ENCODE measurements around the gene THRB. TPM values are rescaled to one million over a fixed set of nuclear protein-coding genes. Genes with fewer than 3 reads are reported as not detected.

The THRB gene
- total RNA-seq, 4 donors from 2014 or later: 19.8 to 25.8 (median 23.4) TPM

DNA sequence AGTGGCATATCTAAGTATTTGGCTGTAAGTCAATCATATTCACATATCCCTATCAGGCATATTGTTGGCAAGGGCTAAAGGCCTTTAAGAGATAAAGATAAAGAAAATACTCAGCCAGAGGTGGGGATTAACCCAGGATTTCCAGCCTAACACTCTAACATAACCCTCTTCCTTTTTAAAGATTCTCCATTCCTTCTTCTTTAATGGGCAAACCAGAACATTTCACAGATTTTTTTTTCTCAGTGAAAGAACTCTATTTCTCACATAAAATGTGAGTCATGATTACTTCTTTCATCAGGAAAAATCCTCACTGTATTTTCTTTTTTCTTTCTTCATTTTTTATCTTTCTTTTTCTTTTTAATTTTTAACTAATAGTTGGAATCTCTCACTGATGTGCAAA is 349.2 kb downstream of the THRB start:
- DNase-seq (ENCODE audit: low spot score in 2 of 2): no peak
- intact Hi-C loops (cut with DNase I; ENCODE audit: low total_unique reads): no loop called here
- TF ChIP-seq POLR2A (IDR thresholded peaks at IDR 0.05): no peak
- TF ChIP-seq, protein P1, sequence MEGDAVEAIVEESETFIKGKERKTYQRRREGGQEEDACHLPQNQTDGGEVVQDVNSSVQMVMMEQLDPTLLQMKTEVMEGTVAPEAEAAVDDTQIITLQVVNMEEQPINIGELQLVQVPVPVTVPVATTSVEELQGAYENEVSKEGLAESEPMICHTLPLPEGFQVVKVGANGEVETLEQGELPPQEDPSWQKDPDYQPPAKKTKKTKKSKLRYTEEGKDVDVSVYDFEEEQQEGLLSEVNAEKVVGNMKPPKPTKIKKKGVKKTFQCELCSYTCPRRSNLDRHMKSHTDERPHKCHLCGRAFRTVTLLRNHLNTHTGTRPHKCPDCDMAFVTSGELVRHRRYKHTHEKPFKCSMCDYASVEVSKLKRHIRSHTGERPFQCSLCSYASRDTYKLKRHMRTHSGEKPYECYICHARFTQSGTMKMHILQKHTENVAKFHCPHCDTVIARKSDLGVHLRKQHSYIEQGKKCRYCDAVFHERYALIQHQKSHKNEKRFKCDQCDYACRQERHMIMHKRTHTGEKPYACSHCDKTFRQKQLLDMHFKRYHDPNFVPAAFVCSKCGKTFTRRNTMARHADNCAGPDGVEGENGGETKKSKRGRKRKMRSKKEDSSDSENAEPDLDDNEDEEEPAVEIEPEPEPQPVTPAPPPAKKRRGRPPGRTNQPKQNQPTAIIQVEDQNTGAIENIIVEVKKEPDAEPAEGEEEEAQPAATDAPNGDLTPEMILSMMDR (IDR thresholded peaks at IDR 0.05): no peak
- no peak overlapping the region for H3K4me3 ChIP-seq (ENCODE audit: low read depth, poor library complexity, severe bottlenecking)

DNA sequence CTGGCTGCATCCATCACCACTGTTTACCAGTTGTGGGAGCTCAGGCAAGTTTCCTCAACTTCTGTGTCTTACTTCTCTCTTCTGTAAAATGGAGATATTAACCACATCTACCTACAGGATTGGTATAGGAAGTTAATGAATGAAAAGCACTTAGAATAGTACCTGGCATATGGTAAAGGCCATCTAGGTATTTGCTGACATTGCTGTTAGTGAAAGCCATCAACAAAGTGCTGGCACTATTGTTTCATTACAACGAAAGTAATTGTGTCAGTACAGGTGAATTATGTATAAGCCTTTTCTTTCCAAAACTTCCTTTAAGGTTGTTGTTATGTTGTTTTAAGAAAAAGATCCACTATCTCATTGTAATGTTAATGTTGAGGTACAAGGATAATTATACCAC is 352.5 kb downstream of the THRB start:
- no peak overlapping the region for H3K4me3 ChIP-seq (ENCODE audit: low read depth, poor library complexity, severe bottlenecking)
- intact Hi-C loops (cut with DNase I; ENCODE audit: low total_unique reads): no loop called here
- WGBS, 2 donors: 77 to 88% methylated on average over 1 of the region's 1 CpG
- no peak for DNase-seq (ENCODE audit: low spot score in 2 of 2)
- TF ChIP-seq, protein P1 (IDR thresholded peaks at IDR 0.05): no peak
- TF ChIP-seq POLR2A (IDR thresholded peaks at IDR 0.05): no peak

DNA sequence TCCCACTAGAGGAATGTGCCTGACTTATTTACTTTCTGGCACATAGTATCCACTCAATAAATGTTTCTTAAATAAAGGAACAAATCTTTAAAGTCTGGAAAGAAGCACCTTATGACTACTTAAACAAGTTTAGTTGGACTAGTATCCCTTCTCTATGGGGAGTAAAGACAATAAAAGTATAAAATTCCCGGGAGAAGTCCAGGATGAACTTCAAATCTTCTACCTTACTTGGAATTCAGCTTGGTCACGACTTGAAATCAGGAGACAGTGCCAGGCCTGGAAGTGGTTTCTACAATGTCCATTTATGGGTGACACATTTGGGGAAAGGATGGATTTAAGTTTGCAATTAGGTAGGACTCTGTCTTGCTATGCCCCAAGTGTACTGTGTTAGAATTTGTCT is 353.1 kb downstream of the THRB start:
- no peak for DNase-seq (ENCODE audit: low spot score in 2 of 2)
- intact Hi-C loops (cut with DNase I; ENCODE audit: low total_unique reads): no loop called here
- WGBS, 2 donors: 88% methylated on average over 2 of the region's 2 CpGs
- no peak overlapping the region for H3K4me3 ChIP-seq (ENCODE audit: low read depth, poor library complexity, severe bottlenecking)
- TF ChIP-seq POLR2A (IDR thresholded peaks at IDR 0.05): no peak
- TF ChIP-seq, protein P1 (IDR thresholded peaks at IDR 0.05): no peak

DNA sequence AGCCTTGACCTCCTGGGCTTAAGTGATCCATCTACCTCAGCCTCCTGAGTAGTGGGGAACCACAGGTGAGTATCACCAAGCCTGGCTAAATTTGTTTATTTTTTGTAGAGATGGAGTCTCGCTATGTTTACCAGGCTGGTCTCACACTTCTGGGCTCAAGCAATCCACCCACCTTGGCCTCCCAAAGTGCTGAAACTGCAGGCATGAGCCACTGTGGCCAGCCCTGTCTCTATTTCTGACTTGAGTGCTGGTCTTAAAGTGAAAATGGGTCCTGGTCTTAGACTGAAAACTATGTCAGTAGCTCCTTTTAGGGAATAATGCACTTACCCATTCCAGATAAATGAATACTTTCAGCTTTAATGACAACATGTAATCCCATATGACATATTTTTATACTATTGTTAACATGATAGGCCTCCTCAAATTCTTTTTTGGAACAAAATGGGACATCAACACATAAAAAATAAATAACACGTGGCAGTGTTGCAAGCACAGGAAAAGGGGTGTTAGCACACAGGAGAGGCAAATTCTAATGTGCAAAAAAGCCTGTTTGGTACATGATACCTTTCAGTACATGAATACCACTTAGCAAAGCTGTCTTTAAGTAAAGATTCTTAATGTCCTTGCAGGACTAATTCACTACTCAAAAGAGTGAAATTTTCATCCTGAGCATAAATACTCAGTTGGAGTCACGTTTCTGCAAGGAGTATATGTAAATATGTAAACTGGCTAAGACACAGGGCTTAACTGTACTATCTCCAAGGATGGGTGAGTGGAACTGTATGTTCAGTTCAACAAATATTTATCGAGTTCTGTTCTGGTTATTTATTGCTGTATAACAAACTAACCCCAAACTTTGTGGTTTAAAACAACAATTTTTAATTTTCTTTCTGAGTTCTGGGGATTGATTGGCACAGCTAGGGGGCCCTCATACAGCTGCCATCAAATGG is 354.9 kb downstream of the THRB start:
- H3K4me3 ChIP-seq (ENCODE audit: low read depth, poor library complexity, severe bottlenecking): no peak overlapping the region
- intact Hi-C loops (cut with DNase I; ENCODE audit: low total_unique reads): no loop called here
- 73 to 74% methylated on average over 4 of the region's 4 CpGs for WGBS, 2 donors
- TF ChIP-seq, protein P1 (IDR thresholded peaks at IDR 0.05): no peak
- DNase-seq (ENCODE audit: low spot score in 2 of 2): no peak

DNA sequence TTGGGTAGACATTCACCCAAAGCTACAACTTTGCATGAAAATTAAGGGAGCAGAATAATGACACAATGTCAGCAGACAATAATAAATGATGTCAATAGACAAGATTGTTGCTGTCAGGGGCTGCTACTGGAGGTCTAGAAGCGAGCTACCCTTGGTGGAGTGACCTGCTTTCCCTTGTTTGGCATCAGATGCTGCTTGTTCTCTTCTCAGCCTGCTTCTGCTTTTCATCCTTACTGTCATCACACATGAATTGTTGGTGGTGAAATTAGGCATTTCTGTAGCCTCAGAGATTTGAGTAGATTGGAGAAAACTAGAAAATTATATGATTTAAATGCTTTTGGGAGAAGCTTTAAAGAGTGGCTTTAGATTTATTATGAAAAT is 355.8 kb downstream of the THRB start:
- WGBS, 2 donors: 54 to 59% methylated on average over 1 of the region's 1 CpG
- no peak for TF ChIP-seq POLR2A (IDR thresholded peaks at IDR 0.05)
- TF ChIP-seq, protein P1 (IDR thresholded peaks at IDR 0.05): no peak
- DNase-seq (ENCODE audit: low spot score in 2 of 2): no peak
- intact Hi-C loops (cut with DNase I; ENCODE audit: low total_unique reads): no loop called here
- H3K4me3 ChIP-seq (ENCODE audit: low read depth, poor library complexity, severe bottlenecking): no peak overlapping the region
